CD14-positive monocyte (primary cell): ENCODE measurements around the gene ACBD6. TPM values are rescaled to one million over a fixed set of nuclear protein-coding genes. Genes with fewer than 3 reads are reported as not detected.

Experiments
- DNase-seq, 3 donors: peaks; one replicate each; pipeline ENCODE4 v3.0.0-alpha.2; 2011 to 2022
- H2AFZ ChIP-seq: 2 replicates; pipeline ENCODE4 v1.6.0; 2012; ENCODE audit warnings: mild to moderate bottlenecking, low read depth, low read length, inconsistent platforms; ENCODE audit not compliant: insufficient read depth, poor library complexity, severe bottlenecking
- H3K27ac ChIP-seq, 2 donors: 1 replicate in 1 of 2; 2 replicates in 1 of 2; pipeline ENCODE4 v1.5.1; 2012 to 2013; ENCODE audit warnings: low read length in 2 of 2, control low read depth in 1 of 2, inconsistent platforms in 1 of 2, low read depth in 1 of 2, mild to moderate bottlenecking in 1 of 2
- H3K27me3 ChIP-seq, 2 donors: one replicate each; pipeline versions ENCODE4 v1.6.0 to v1.6.1; 2011 to 2013; ENCODE audit warnings: low read length in 2 of 2; ENCODE audit not compliant: control insufficient read depth in 2 of 2, insufficient read depth in 2 of 2
- H3K36me3 ChIP-seq, 2 donors: replicated peaks in 1 of 2; 1 replicate in 1 of 2; 2 replicates in 1 of 2; pipeline versions ENCODE4 v1.5.1 to v1.6.1; 2012 to 2013; ENCODE audit warnings: low read length in 2 of 2, control low read depth in 1 of 2, inconsistent platforms in 1 of 2, mild to moderate bottlenecking in 1 of 2; ENCODE audit not compliant: insufficient read depth in 2 of 2, control insufficient read depth in 1 of 2
- H3K4me1 ChIP-seq, 2 donors: 1 replicate in 1 of 2; 2 replicates in 1 of 2; pipeline versions ENCODE4 v1.5.1 to v1.6.1; 2012 to 2013; ENCODE audit warnings: low read length in 2 of 2, control low read depth in 1 of 2, inconsistent platforms in 1 of 2, mild to moderate bottlenecking in 1 of 2, moderate library complexity in 1 of 2; ENCODE audit not compliant: insufficient read depth in 2 of 2, control insufficient read depth in 1 of 2
- H3K4me2 ChIP-seq: replicated peaks from 2 replicates; pipeline ENCODE3; 2012; ENCODE audit warnings: low read length, moderate library complexity, mild to moderate bottlenecking; ENCODE audit not compliant: poor library complexity, severe bottlenecking; ENCODE audit errors: extremely low read depth
- H3K4me3 ChIP-seq, 3 experiments: fragments of 200-600 bp in 1 of 3; sonication (generic) in 1 of 3; replicated peaks in 1 of 3; 1 replicate in 2 of 3; 2 replicates in 1 of 3; pipeline ENCODE4 v1.5.1; 2011 to 2013; ENCODE audit warnings: low read length in 3 of 3, mild to moderate bottlenecking in 3 of 3, control low read depth in 2 of 3, low read depth in 2 of 3, inconsistent platforms in 1 of 3, moderate library complexity in 1 of 3
- H3K79me2 ChIP-seq: 2 replicates; pipeline ENCODE4 v1.6.0; 2012; ENCODE audit warnings: mild to moderate bottlenecking, control low read depth, inconsistent platforms, low read length, moderate library complexity; ENCODE audit not compliant: insufficient read depth
- H3K9ac ChIP-seq: 2 replicates; pipeline ENCODE4 v1.6.0; 2017; ENCODE audit warnings: low read length, mild to moderate bottlenecking; ENCODE audit not compliant: insufficient read depth, poor library complexity, severe bottlenecking
- H3K9me3 ChIP-seq, 2 donors: replicated peaks in 1 of 2; 1 replicate in 1 of 2; 2 replicates in 1 of 2; pipeline versions ENCODE4 v1.5.1 to v1.6.1; 2012 to 2013; ENCODE audit warnings: low read length in 2 of 2, control low read depth in 1 of 2; ENCODE audit not compliant: control insufficient read depth in 1 of 2, insufficient read depth in 1 of 2
- H4K20me1 ChIP-seq: 2 replicates; pipeline ENCODE4 v1.6.0; 2012; ENCODE audit warnings: mild to moderate bottlenecking, low read length, control low read depth, moderate library complexity; ENCODE audit not compliant: insufficient read depth
- H3K27ac Mint-ChIP-seq, 7 donors: one replicate each; pipeline ENCODE4 v1.8.0; 2020; ENCODE audit warnings: mild to moderate bottlenecking in 7 of 7, mixed read lengths in 7 of 7, moderate library complexity in 6 of 7, inconsistent platforms in 2 of 7
- H3K27me3 Mint-ChIP-seq, 3 donors: one replicate each; pipeline ENCODE4 v1.8.0; 2021 to 2022; ENCODE audit warnings: low read depth in 3 of 3, mild to moderate bottlenecking in 3 of 3, mixed read lengths in 3 of 3, moderate library complexity in 3 of 3, inconsistent platforms in 1 of 3
- H3K36me3 Mint-ChIP-seq, 2 donors: one replicate each; pipeline ENCODE4 v1.8.0; 2020; ENCODE audit warnings: mixed read lengths in 2 of 2, inconsistent platforms in 1 of 2, mild to moderate bottlenecking in 1 of 2
- H3K4me1 Mint-ChIP-seq: one replicate; pipeline ENCODE4 v1.8.0; 2020; ENCODE audit warnings: mild to moderate bottlenecking, mixed read lengths
- H3K4me3 Mint-ChIP-seq, 2 donors: one replicate each; pipeline ENCODE4 v1.8.0; 2020; ENCODE audit warnings: mild to moderate bottlenecking in 2 of 2, mixed read lengths in 2 of 2, moderate library complexity in 1 of 2
- H3K9me3 Mint-ChIP-seq, 7 donors: one replicate each; pipeline ENCODE4 v1.8.0; 2020 to 2022; ENCODE audit warnings: mixed read lengths in 7 of 7, mild to moderate bottlenecking in 6 of 7, moderate library complexity in 6 of 7, inconsistent platforms in 2 of 7
- CTCF ChIP-seq: fragments of 200-600 bp; IDR thresholded peaks from one replicate; pipeline ENCODE4 v1.8.0; 2022; ENCODE audit warnings: antibody characterized with exemption, mild to moderate bottlenecking
- WGBS: methylation state at CpG from one replicate; pipeline ENCODE4 v1.1.5; 2013; ENCODE audit warnings: missing lambda C conversion rate; ENCODE audit not compliant: insufficient coverage; 5-methylcytosine and 5-hydroxymethylcytosine counted together
- intact Hi-C, 2 donors: fragments of 100-400 bp; cut with micrococcal nuclease; formaldehyde crosslinking; loops; one replicate each; pipeline versions ENCODE4 v1.15.0 to v1.15.1; 2023
- polyA plus RNA-seq, 3 donors: library from polyadenylated mRNA; depleted of rRNA in 1 of 3; unstranded in 2 of 3; stranded (reverse) in 1 of 3; fragments of 300-500 nt in 2 of 3; fragments of >200 nt in 1 of 3; fragmentation: Illumina TruSeq in 2 of 3; gene quantifications; 1 replicate in 2 of 3; 2 replicates in 1 of 3; pipeline ENCODE4 v1.2.3, GENCODE V29; 2012 to 2021

ACBD6 gene
- polyA plus RNA-seq, 3 donors, result 19.3 to 35.3 (median 19.7) TPM

- H4K20me1 ChIP-seq, result no peaks in the 10 kb centered on the region
- peaks cover 26% of the 10 kb centered on the region for H3K4me1 Mint-ChIP-seq
- H3K4me3 Mint-ChIP-seq, result no peak overlapping the region
- H3K27ac ChIP-seq, result no peak overlapping the region
- H3K9ac ChIP-seq, result no peak overlapping the region
- intact Hi-C loops, result no loop called here
- TF ChIP-seq CTCF, result no peak
- no peak for DNase-seq
- H3K4me2 ChIP-seq, result no peak overlapping the region
- no peaks in the 10 kb centered on the region for H3K79me2 ChIP-seq
- H3K27ac Mint-ChIP-seq, result no peak overlapping the region
- H3K36me3 ChIP-seq, result peaks cover 0 to 4% of the 10 kb centered on the region in 2 donors
- no peaks in the 10 kb centered on the region for H3K9me3 Mint-ChIP-seq
- H3K9me3 ChIP-seq, result no peaks in the 10 kb centered on the region
- H3K4me3 ChIP-seq, result no peak overlapping the region
- peaks cover 20 to 30% of the 10 kb centered on the region in 2 donors for H3K36me3 Mint-ChIP-seq
- no peaks in the 10 kb centered on the region for H3K27me3 Mint-ChIP-seq
- H2AFZ ChIP-seq, result no peak overlapping the region
- H3K27me3 ChIP-seq, result no peaks in the 10 kb centered on the region
- H3K4me1 ChIP-seq, result peaks cover 22 to 24% of the 10 kb centered on the region in 2 donors
Measured at GRCh38 chr1:180286417-180286816, 216.0 kb downstream of the ACBD6 start.

- no peaks in the 10 kb centered on the region for H3K9me3 Mint-ChIP-seq
- peak overlapping the region in 1 of 7 donors; percentile 15 for H3K27ac Mint-ChIP-seq
- no peak for TF ChIP-seq CTCF
- H3K4me2 ChIP-seq, result no peak overlapping the region
- no peaks in the 10 kb centered on the region for H3K79me2 ChIP-seq
- peaks cover 45% of the 10 kb centered on the region in 2 donors for H3K4me1 ChIP-seq
- H3K4me3 ChIP-seq, result no peak overlapping the region
- no peak overlapping the region for H3K9ac ChIP-seq
- no peaks in the 10 kb centered on the region for H4K20me1 ChIP-seq
- H3K4me1 Mint-ChIP-seq, result peaks cover 41% of the 10 kb centered on the region
- H3K36me3 Mint-ChIP-seq, result peaks cover 20 to 35% of the 10 kb centered on the region in 2 donors
- no peak overlapping the region for H3K4me3 Mint-ChIP-seq
- no peak for DNase-seq
- no peaks in the 10 kb centered on the region for H3K27me3 Mint-ChIP-seq
- intact Hi-C loops, result no loop called here
- WGBS, result 100% methylated on average over 3 of the region's 4 CpGs
- H2AFZ ChIP-seq, result no peak overlapping the region
- H3K27me3 ChIP-seq, result no peaks in the 10 kb centered on the region
- H3K36me3 ChIP-seq, result peaks cover 0 to 4% of the 10 kb centered on the region in 2 donors
- H3K9me3 ChIP-seq, result no peaks in the 10 kb centered on the region
- H3K27ac ChIP-seq, result no peak overlapping the region
Measured at GRCh38 chr1:180283098-180283497, 219.3 kb downstream of the ACBD6 start.
